Activated effector memory CD4-positive, alpha-beta T cell treated with Interleukin-2 at 50 U/mL for 16 hours (primary cell): ENCODE results near the gene SMCO1.
"Not testable (repeated sequence)": the region's sequence is repeated elsewhere in the genome, so short reads cannot be mapped to it uniquely, and the experiment has no call there.

ENCODE experiments used
- DNase-seq: peaks from one replicate; pipeline ENCODE4 v3.0.0-alpha.2; 2020

Gene SMCO1

DNA sequence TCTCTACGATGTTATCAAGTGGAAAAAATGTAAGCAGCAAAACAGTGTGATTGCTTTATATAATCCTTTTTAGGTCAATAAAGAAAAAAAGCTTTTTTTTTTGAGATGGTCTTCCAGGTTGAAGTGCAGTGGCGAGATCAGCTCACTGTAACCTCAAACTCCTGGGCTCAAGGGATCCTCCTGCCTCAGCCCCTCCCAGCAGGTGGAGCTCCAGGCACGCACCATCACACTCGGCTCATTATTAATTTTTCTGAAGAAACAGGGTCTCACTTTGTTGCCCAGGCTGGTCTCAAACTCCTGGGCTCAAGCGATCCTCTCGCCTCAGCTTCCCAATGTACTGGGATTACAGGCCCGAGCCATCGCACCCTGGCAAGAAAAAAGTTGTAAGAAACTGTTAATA, 28.9 kb downstream of the SMCO1 start:
- DNase-seq: no peak

DNA sequence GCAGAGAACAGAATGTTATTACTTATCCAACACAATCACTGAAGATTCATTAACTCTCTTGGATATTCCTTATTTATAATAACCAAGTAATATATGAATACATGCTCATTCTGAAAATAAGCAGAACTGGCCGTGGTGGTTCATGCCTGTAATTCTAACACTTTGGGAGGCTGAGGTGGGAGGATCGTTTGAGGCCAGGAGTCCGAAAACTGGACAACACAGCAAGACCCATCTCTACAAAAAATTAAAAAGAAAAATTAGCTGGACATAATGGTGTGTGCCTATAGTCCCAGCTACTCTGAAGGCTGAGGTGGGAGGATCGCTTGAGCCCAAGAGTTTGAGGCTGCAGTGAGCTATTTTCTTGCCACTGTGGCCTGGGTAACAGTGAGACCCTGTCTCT, 37.5 kb downstream of the SMCO1 start:
- DNase-seq: no peak

DNA sequence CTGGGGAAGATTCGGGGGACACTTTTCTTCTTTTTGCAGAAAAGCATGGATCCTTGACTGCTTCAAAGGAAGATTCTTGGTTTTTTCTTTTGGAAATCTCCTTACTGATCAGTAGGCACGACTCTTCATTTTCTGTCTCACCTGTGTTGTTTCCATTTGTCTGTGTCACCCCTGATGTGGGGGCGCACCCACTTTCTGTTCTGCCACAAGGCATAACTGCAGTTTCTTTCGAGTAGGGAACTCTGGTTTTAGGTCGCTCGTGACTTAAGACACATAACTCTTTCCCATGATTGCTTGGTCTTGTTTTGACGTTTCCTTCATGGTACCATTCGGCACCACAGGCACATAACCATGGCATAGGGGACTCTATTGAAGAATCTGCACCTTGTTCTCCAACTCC, 42.9 kb downstream of the SMCO1 start:
- no peak for DNase-seq

DNA sequence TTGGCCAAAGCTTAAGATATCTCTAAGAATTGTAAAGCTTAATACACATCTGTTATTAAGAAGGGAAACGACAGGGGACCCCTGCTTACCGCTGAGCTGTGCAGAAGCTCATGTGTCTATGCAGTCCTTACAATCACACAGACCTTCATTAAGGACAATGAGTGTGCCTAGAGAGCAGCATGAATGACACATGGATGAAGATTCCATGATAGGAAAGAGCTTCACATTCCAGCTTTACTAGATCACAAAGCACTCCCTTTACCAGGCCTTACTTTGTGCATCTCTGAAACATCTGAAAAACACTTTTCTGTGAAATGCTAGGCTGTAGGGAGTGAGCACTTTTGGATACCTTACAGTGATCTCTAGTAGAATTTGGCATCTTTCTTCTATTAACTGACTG, 43.6 kb downstream of the SMCO1 start:
- DNase-seq: no peak

DNA sequence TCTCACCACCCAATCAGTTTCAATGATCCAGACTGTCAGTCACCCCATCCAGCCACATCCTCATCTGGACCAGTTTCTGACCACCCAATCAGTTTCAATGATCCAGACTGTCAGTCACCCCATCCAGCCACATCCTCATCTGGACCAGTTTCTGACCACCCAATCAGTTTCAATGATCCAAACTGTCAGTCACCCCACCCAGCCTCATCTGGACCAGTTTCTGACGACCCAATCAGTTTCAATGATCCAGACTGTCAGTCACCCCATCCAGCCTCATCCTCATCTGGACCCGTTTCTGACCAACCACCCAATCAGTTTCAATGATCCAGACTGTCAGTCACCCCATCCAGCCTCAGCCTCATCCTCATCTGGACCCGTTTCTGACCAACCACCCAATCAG, 45.0 kb downstream of the SMCO1 start:
- not testable (repeated sequence) for DNase-seq

DNA sequence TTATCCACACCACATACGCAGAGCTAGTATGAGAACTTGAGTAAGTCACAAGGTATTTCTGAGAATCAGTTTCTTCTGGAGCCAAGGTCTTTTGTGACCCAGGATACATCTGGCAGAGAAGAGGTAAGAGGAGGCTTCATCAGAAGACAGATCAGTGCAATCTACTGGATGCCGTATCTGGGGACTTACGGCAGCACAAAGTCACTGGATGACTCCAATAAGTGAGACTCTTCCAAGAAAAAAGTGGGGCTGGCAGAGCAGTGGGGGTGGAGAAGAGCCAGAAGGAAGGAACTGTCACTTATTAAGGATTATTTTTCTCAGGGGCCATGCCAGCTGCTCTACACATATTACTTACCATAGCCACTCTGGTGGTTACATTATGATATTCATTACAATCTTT, 51.3 kb downstream of the SMCO1 start:
- no peak for DNase-seq

DNA sequence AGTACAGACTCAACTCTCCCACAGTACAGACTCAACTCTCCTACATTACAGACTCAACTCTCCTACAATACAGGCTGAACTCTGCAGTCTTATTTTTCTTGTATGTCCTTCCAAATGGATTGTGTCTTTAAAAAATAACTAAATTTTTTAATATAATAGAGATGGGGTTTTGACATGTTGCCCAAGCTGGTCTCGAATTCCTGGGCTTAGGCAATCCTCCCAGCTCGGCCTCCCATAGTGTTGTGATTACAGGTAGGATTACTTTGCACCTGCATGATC, 51.7 kb downstream of the SMCO1 start:
- DNase-seq: no peak

DNA sequence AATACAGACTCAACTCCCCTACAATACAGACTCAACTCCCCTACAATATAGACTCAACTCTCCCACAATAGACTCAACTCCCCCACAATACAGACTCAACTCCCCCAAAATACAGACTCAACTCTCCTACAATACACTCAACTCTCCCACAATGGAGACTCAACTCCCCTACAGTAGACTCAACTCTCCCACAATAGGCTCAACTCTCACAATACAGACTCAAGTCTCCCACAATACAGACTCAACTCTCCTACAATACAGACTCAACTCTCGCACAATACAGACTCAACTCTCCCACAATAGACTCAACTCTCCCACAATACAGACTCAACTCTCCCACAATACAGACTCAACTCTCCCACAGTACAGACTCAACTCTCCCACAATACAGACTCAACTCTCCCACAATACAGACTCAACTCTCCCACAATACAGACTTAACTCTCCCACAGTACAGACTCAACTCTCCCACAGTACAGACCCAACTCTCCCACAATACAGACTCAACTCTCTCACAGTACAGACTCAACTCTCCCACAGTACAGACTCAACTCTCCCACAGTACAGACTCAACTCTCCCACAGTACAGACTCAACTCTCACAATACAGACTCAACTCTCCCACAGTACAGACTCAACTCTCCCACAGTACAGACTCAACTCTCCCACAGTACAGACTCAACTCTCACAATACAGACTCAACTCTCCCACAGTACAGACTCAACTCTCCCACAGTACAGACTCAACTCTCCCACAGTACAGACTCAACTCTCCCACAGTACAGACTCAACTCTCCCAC, 52.3 kb downstream of the SMCO1 start:
- not testable (repeated sequence) for DNase-seq

DNA sequence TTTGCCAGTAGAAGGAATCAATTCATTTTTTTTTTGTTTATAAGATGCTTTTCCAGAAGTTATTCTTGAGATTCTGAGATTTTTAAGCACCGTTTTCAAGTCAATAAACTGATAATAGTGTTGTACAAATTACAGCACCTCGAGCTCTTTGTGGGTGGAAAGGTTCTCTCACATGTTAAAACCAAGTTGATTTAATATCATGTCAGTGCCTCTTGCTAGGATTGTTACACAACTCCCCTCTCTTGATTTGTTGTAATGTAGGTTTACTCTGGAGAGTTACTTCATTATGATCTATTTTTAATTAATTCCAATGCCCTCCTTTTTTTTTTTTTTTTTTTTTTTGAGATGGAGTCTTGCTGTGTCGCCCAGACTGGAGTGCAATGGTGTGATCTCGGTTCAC, 57.1 kb downstream of the SMCO1 start:
- DNase-seq: no peak

DNA sequence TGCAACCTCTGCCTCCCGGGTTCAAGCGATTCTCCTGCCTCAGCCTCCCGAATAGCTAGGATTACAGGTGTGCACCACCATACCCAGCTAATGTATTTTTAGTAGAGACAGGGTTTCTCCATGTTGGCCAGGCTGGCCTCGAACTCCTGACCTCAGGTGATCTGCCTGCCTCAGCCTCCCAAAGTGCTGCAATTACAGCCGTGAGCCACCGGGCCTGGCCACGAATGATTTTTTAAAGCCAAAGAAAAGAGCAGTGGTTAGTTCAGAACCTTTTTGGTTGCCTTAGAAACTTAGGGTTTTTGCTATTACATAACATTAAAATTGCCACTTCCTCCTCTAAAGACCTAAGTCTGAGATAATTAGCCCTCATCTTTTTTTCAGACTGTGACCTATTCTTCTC, 57.7 kb downstream of the SMCO1 start:
- not testable (repeated sequence) for DNase-seq
